ENCODE measurements around the gene OR10V1. TPM values are rescaled to one million over a fixed set of nuclear protein-coding genes. Genes with fewer than 3 reads are reported as not detected.

The OR10V1 gene
- total RNA-seq, 1 experiment from 2014 or later, result not detected

DNA sequence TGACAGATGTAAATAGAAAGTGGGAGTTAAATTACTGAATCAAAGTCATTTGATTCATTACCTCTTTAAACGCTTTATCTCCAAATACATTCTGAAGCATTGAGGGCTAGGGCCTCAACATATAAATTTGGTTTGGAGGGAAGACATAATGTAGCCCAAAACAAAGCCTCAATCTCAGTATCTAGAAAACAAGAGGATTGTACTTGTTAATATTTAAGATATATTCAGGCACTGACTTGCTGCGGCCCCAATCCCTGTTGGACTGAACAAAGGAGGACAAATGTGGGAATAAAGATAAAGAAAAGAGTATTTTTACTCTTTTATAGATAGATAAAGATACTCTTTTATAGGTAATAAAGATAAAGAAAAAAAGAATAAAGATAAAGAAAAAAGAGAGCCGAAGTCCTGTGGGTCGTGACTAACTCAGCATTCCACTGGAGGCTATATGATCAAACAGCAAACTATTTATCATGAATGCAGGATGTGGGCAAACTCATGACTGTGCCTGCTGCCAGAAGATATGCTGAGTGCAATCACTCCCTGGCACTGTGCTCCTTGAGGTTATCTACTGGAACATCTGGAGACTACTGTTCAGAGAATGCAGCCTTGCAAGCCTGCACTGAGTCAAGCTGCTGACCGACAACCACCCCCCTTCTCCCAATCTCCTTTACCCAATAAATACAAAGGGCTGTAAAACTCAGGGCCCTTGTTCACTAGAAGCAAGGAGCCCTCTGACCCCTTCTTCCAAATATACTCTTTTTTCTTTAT is 6.9 kb downstream of the OR10V1 start:
- Histone ChIP-seq H3K9me3 (ENCODE audit: control insufficient read depth, insufficient read depth, low read depth, low read length) (no peaks in the 10 kb centered on the region), H3K27ac (ENCODE audit: low read length) (peak overlapping the region; percentile 77), H3K27me3 (ENCODE audit: control insufficient read depth, insufficient read depth, low read length) (no peaks in the 10 kb centered on the region), H3K36me3 (ENCODE audit: control insufficient read depth, insufficient read depth, low read length) (no peaks in the 10 kb centered on the region), H3K4me3 (ENCODE audit: low read depth in 2 of 2, low read length in 2 of 2) (no peak overlapping the region), H3K4me1 (ENCODE audit: control insufficient read depth, insufficient read depth, low read length) (peaks cover 13% of the 10 kb centered on the region; the same call in 1 of the 2 replicates)
- POLR2A ChIA-PET, result no interaction called here
- intact Hi-C loops (cut with micrococcal nuclease; ENCODE audit: unreplicated experiment) (no loop called here), in situ Hi-C loops (cut with HindIII; ENCODE audit: low pct_unique_long_range_greater_than_20kb, low sequenced_read_pairs) (no loop called here)
- ATAC-seq (peak; percentile 94), DNase-seq (ENCODE audit: low read depth, low spot score) (peak; percentile 35)
- TF ChIP-seq, protein P1, sequence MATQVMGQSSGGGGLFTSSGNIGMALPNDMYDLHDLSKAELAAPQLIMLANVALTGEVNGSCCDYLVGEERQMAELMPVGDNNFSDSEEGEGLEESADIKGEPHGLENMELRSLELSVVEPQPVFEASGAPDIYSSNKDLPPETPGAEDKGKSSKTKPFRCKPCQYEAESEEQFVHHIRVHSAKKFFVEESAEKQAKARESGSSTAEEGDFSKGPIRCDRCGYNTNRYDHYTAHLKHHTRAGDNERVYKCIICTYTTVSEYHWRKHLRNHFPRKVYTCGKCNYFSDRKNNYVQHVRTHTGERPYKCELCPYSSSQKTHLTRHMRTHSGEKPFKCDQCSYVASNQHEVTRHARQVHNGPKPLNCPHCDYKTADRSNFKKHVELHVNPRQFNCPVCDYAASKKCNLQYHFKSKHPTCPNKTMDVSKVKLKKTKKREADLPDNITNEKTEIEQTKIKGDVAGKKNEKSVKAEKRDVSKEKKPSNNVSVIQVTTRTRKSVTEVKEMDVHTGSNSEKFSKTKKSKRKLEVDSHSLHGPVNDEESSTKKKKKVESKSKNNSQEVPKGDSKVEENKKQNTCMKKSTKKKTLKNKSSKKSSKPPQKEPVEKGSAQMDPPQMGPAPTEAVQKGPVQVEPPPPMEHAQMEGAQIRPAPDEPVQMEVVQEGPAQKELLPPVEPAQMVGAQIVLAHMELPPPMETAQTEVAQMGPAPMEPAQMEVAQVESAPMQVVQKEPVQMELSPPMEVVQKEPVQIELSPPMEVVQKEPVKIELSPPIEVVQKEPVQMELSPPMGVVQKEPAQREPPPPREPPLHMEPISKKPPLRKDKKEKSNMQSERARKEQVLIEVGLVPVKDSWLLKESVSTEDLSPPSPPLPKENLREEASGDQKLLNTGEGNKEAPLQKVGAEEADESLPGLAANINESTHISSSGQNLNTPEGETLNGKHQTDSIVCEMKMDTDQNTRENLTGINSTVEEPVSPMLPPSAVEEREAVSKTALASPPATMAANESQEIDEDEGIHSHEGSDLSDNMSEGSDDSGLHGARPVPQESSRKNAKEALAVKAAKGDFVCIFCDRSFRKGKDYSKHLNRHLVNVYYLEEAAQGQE (IDR thresholded peaks at IDR 0.05; ENCODE audit: insufficient read depth in 1 of 2, low read depth in 2 of 2, low read length in 1 of 2), result no peak
- TF ChIP-seq POLR2AphosphoS5 (IDR thresholded peaks at IDR 0.05; ENCODE audit: low read depth, low read length), result peak; percentile 61; the same call in 1 of the 2 replicates
- TF ChIP-seq SIN3A (IDR thresholded peaks at IDR 0.05; ENCODE audit: borderline replicate concordance, insufficient read depth, low read depth, low read length), result no peak
- TF ChIP-seq, protein P2, sequence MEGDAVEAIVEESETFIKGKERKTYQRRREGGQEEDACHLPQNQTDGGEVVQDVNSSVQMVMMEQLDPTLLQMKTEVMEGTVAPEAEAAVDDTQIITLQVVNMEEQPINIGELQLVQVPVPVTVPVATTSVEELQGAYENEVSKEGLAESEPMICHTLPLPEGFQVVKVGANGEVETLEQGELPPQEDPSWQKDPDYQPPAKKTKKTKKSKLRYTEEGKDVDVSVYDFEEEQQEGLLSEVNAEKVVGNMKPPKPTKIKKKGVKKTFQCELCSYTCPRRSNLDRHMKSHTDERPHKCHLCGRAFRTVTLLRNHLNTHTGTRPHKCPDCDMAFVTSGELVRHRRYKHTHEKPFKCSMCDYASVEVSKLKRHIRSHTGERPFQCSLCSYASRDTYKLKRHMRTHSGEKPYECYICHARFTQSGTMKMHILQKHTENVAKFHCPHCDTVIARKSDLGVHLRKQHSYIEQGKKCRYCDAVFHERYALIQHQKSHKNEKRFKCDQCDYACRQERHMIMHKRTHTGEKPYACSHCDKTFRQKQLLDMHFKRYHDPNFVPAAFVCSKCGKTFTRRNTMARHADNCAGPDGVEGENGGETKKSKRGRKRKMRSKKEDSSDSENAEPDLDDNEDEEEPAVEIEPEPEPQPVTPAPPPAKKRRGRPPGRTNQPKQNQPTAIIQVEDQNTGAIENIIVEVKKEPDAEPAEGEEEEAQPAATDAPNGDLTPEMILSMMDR (IDR thresholded peaks at IDR 0.05), result no peak
- peak; percentile 98 for TF ChIP-seq TCF7L2 (IDR thresholded peaks at IDR 0.05; ENCODE audit: low read depth, low read length)
- BruUV-seq (replicated peaks), result no TSS peak
- CTCF ChIA-PET, result no interaction called here

DNA sequence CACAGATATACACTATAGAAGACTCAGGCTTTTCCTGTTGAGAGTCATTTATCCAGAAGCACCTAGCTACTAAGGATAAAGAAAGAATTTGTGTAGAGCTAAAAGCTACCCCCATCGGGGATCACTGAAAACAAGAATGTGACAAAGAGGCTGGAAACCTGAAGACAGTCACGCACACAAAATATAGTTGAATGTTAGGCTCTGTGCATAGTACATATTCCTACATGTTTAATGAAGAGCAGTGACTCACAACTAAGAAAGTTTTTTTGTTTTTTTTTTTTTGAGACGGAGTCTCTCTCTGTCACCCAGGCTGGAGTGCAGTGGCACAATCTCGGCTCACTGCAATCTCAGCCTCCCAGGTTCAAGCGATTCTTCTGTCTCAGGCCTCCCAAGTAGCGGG is 8.4 kb downstream of the OR10V1 start:
- peaks cover 13% of the 10 kb centered on the region; the same call in 1 of the 2 replicates for H3K4me1 ChIP-seq (ENCODE audit: control insufficient read depth, insufficient read depth, low read length)
- CTCF ChIA-PET, result no interaction called here

More for the DNA sequence above, 8.4 kb downstream of the OR10V1 start:
- no peak overlapping the region for H3K27ac ChIP-seq (ENCODE audit: low read length)
- DNase-seq (ENCODE audit: low read depth, low spot score) (no peak), ATAC-seq (no peak)
- POLR2A ChIA-PET, result no interaction called here
- no peak overlapping the region for H3K4me3 ChIP-seq (ENCODE audit: low read depth in 2 of 2, low read length in 2 of 2)
- TF ChIP-seq, protein P2 (IDR thresholded peaks at IDR 0.05), result no peak
- TF ChIP-seq, protein P1 (IDR thresholded peaks at IDR 0.05; ENCODE audit: insufficient read depth in 1 of 2, low read depth in 2 of 2, low read length in 1 of 2), result no peak
- no peak for TF ChIP-seq POLR2AphosphoS5 (IDR thresholded peaks at IDR 0.05; ENCODE audit: low read depth, low read length)
- no peak for TF ChIP-seq SIN3A (IDR thresholded peaks at IDR 0.05; ENCODE audit: borderline replicate concordance, insufficient read depth, low read depth, low read length)
- no peak for TF ChIP-seq TCF7L2 (IDR thresholded peaks at IDR 0.05; ENCODE audit: low read depth, low read length)
- no peaks in the 10 kb centered on the region for H3K9me3 ChIP-seq (ENCODE audit: control insufficient read depth, insufficient read depth, low read depth, low read length)
- in situ Hi-C loops (cut with HindIII; ENCODE audit: low pct_unique_long_range_greater_than_20kb, low sequenced_read_pairs) (no loop called here), intact Hi-C loops (cut with micrococcal nuclease; ENCODE audit: unreplicated experiment) (no loop called here)
- BruUV-seq (replicated peaks), result no TSS peak
- no peaks in the 10 kb centered on the region for H3K36me3 ChIP-seq (ENCODE audit: control insufficient read depth, insufficient read depth, low read length)
- H3K27me3 ChIP-seq (ENCODE audit: control insufficient read depth, insufficient read depth, low read length), result no peaks in the 10 kb centered on the region
